ENCODE data around the gene JMJD1C. TPM values are rescaled to one million over a fixed set of nuclear protein-coding genes. Genes with fewer than 3 reads are reported as not detected.

Gene JMJD1C
- total RNA-seq, 1 experiment from 2014 or later = 139 TPM

DNA sequence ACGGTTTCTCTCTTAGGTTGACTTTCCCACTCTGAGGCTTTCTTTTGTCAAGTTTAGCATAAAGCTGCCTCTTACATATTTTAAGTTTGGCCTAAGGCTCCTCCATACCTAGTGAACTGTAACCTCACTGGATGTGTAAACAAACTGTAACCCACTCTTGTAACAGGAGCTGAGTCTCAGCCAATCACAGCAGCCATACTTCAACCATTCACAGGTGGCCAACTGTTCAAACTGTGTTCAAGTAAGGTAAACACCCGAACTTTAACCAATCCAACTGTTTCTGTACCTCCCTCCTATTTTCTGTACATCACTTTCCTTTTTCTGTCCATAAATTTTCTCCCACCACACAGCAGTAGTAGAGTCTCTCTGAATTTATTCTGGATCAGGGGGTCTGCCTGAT is 340.3 kb downstream of the JMJD1C start:
- no peaks in the 10 kb centered on the region for H3K9me2 ChIP-seq (replicated peaks; ENCODE audit: low read length)
- peak overlapping the region; percentile 13 for H2AFZ ChIP-seq (ENCODE audit: low read length)
- H3K4me1 ChIP-seq (ENCODE audit: insufficient read depth, low read length) = no peaks in the 10 kb centered on the region
- no peaks in the 10 kb centered on the region for H3F3A ChIP-seq (ENCODE audit: low read length, unreplicated experiment)
- H3K9me3 ChIP-seq (ENCODE audit: low read length) = no peaks in the 10 kb centered on the region
- CTCF ChIA-PET = no interaction called here
- no peaks in the 10 kb centered on the region for H3K36me3 ChIP-seq (ENCODE audit: low read depth, low read length)
- BruUV-seq (replicated peaks) = no TSS peak
- H3K9ac ChIP-seq (ENCODE audit: low read length) = no peak overlapping the region
- H3K79me2 ChIP-seq (ENCODE audit: low read length) = no peaks in the 10 kb centered on the region
- ATAC-seq (peak; percentile 18; the same call in 1 of the 2 replicates), DNase-seq (peak; percentile 38)
- no peak overlapping the region for H3K4me3 ChIP-seq (ENCODE audit: low read length)
- no peaks in the 10 kb centered on the region for H3K27me3 ChIP-seq (ENCODE audit: low read length)
- no peaks in the 10 kb centered on the region for H4K20me1 ChIP-seq (ENCODE audit: low read length)
- intact Hi-C loops (cut with micrococcal nuclease) = no loop called here
- H3K27ac ChIP-seq (ENCODE audit: low read length) = no peak overlapping the region
- no peak for TF ChIP-seq EZH2 (IDR thresholded peaks at IDR 0.05; ENCODE audit: low read length, unreplicated experiment)
- TF ChIP-seq, protein P1, sequence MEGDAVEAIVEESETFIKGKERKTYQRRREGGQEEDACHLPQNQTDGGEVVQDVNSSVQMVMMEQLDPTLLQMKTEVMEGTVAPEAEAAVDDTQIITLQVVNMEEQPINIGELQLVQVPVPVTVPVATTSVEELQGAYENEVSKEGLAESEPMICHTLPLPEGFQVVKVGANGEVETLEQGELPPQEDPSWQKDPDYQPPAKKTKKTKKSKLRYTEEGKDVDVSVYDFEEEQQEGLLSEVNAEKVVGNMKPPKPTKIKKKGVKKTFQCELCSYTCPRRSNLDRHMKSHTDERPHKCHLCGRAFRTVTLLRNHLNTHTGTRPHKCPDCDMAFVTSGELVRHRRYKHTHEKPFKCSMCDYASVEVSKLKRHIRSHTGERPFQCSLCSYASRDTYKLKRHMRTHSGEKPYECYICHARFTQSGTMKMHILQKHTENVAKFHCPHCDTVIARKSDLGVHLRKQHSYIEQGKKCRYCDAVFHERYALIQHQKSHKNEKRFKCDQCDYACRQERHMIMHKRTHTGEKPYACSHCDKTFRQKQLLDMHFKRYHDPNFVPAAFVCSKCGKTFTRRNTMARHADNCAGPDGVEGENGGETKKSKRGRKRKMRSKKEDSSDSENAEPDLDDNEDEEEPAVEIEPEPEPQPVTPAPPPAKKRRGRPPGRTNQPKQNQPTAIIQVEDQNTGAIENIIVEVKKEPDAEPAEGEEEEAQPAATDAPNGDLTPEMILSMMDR (conservative IDR thresholded peaks at IDR 0.05; ENCODE audit: low read depth, low read length) = no peak
- TF ChIP-seq EZH2phosphoT487 (IDR thresholded peaks at IDR 0.05; ENCODE audit: borderline replicate concordance, low read length) = no peak
- no peak overlapping the region for H3K4me2 ChIP-seq (ENCODE audit: low read length)
- POLR2A ChIA-PET (ENCODE audit: unreplicated experiment) = no interaction called here

DNA sequence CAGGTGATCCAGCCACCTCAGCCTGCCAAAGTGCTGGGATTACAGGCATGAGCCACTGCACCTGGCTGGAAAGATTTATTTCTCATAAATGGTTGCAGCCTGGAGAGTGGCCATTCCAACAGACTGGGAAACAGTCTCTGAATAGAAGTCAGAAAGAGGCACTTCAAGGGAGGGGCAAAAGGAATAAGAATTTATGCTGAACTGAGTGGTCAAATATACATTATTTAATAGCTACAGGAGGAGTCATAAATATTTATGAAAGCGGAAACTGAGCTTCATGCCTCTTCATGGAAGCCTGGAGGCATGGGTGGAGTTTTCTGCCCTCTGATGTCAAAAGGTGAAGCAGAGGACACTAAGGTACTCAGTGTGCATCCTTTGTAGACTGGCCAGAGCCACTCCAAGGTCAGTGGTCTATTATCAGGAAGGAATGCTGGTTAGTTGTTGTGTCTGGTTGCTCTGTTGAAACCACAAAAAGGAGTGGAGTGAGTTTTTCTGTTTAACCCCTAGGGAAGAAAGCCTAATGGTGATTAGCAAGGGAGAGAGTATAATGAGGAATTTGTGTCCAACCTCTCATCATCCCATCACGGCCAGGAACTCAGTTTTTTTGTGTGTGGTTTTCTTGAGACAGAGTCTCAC is 341.9 kb downstream of the JMJD1C start:
- ChIA-PET POLR2A (ENCODE audit: unreplicated experiment) (no interaction called here), CTCF (interaction anchor here (0.6 kb wide), 1 partner anchor 486 kb away, joined by 3 read pairs; no protein-coding TSS in a partner anchor)
- Histone ChIP-seq H3F3A (ENCODE audit: low read length, unreplicated experiment) (no peaks in the 10 kb centered on the region), H3K9me3 (ENCODE audit: low read length) (no peaks in the 10 kb centered on the region), H3K9me2 (replicated peaks; ENCODE audit: low read length) (no peaks in the 10 kb centered on the region), H3K27ac (ENCODE audit: low read length) (no peak overlapping the region), H3K4me2 (ENCODE audit: low read length) (no peak overlapping the region), H3K9ac (ENCODE audit: low read length) (no peak overlapping the region), H4K20me1 (ENCODE audit: low read length) (no peaks in the 10 kb centered on the region), H3K4me3 (ENCODE audit: low read length) (no peak overlapping the region), H3K79me2 (ENCODE audit: low read length) (no peaks in the 10 kb centered on the region), H3K4me1 (ENCODE audit: insufficient read depth, low read length) (no peaks in the 10 kb centered on the region), H2AFZ (ENCODE audit: low read length) (no peak overlapping the region), H3K36me3 (ENCODE audit: low read depth, low read length) (no peaks in the 10 kb centered on the region), H3K27me3 (ENCODE audit: low read length) (no peaks in the 10 kb centered on the region)
- ATAC-seq = no peak
- TF ChIP-seq EZH2phosphoT487 (IDR thresholded peaks at IDR 0.05; ENCODE audit: borderline replicate concordance, low read length) = no peak
- TF ChIP-seq EZH2 (IDR thresholded peaks at IDR 0.05; ENCODE audit: low read length, unreplicated experiment) = no peak
- TF ChIP-seq, protein P1 (conservative IDR thresholded peaks at IDR 0.05; ENCODE audit: low read depth, low read length) = no peak
- intact Hi-C loops (cut with micrococcal nuclease) = no loop called here
- no peak for DNase-seq
- BruUV-seq (replicated peaks) = no TSS peak

DNA sequence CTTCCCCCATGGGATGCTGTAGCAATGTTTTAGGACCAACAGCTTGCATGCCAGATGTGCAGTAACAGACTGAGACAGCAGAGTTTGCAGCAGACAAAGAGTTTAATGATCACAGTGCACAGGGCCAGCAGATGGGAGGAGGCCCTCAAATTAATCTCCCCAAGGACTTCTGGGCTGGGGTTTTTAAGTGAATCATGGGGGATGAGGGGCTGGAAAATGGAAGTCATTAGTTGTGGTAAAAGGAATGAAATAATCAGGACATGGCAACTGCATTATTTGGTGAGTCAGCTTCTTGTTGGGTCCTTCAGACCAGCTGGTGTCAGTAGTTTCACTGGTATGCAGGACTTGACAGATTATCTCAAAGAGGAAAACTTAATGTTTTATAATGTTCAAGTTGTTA is 345.2 kb downstream of the JMJD1C start:
- DNase-seq (no peak), ATAC-seq (no peak)
- no peak overlapping the region for H3K27ac ChIP-seq (ENCODE audit: low read length)
- no peak overlapping the region for H3K4me2 ChIP-seq (ENCODE audit: low read length)
- H3K79me2 ChIP-seq (ENCODE audit: low read length) = no peaks in the 10 kb centered on the region
- intact Hi-C loops (cut with micrococcal nuclease) = no loop called here
- POLR2A ChIA-PET (ENCODE audit: unreplicated experiment) = no interaction called here
- TF ChIP-seq EZH2phosphoT487 (IDR thresholded peaks at IDR 0.05; ENCODE audit: borderline replicate concordance, low read length) (no peak), EZH2 (IDR thresholded peaks at IDR 0.05; ENCODE audit: low read length, unreplicated experiment) (no peak)
- H3K36me3 ChIP-seq (ENCODE audit: low read depth, low read length) = no peaks in the 10 kb centered on the region
- H3K27me3 ChIP-seq (ENCODE audit: low read length) = no peaks in the 10 kb centered on the region
- no peak overlapping the region for H3K4me3 ChIP-seq (ENCODE audit: low read length)
- no peaks in the 10 kb centered on the region for H3K9me3 ChIP-seq (ENCODE audit: low read length)
- no peak overlapping the region for H3K9ac ChIP-seq (ENCODE audit: low read length)
- peaks cover 6% of the 10 kb centered on the region; the same call in 1 of the 2 replicates for H3K4me1 ChIP-seq (ENCODE audit: insufficient read depth, low read length)
- no peaks in the 10 kb centered on the region for H3F3A ChIP-seq (ENCODE audit: low read length, unreplicated experiment)
- no peak overlapping the region for H2AFZ ChIP-seq (ENCODE audit: low read length)
- no peaks in the 10 kb centered on the region for H3K9me2 ChIP-seq (replicated peaks; ENCODE audit: low read length)
- CTCF ChIA-PET = no interaction called here
- H4K20me1 ChIP-seq (ENCODE audit: low read length) = no peaks in the 10 kb centered on the region
- BruUV-seq (replicated peaks) = no TSS peak

Data from PC-3 (cell line).